Epidermal melanocyte (primary cell): ENCODE data around the gene HINFP.
"Not testable (repeated sequence)": the region's sequence is repeated elsewhere in the genome, so short reads cannot be mapped to it uniquely, and the experiment has no call there.

ENCODE experiments used
- DNase-seq: peaks from one replicate; pipeline ENCODE4 v3.0.0; 2011; ENCODE audit warnings: low spot score; ENCODE audit not compliant: insufficient read length

Gene HINFP

DNA sequence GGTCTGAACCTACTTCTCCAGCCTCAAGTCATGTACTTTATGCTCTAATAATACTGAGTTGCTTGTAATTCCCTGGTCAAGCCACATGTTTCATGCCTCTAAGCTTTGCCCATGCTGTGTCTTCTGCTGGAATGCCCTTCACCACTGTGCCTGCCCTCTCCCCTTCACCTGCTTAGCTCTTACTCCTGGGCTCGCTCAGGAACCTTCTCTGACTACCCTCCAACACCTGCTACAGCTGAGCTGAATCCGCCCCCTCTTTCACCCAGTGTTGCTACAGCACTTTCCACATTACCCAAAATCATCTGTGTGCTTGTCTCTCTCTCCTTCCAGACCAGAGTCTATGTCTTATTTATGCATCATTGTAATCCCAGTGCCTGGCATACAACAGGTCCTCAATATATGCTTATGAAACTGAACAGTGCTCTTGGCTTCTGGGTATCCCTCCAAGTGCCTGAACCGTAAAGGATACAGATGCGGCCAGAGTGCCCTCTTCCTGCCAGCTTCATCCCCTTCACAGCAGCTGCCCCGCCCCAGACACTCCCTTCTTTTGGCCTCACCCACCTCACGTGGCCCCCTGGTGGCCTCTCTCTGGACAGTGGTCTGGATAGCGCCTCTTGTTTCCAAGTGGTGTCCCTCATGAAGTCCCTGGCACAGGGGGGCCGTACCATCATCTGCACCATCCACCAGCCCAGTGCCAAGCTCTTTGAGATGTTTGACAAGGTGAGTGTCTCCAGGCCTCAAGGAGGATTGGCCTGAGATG, 34.5 kb downstream of the HINFP start:
- no peak for DNase-seq

DNA sequence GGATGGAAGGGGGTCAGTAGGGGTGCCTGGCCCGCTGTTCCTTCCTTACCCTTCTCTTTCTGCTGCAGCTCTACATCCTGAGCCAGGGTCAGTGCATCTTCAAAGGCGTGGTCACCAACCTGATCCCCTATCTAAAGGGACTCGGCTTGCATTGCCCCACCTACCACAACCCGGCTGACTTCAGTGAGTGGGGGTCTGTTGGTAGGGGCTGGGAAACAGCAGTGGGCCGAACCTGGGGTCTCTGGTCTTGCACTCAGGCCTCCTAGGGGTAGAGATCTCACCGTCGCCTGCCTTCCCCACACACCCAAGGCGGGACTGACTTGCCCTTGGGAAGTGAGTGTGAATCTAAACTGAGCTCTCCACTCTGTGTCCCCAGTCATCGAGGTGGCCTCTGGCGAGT, 35.1 kb downstream of the HINFP start:
- no peak for DNase-seq

DNA sequence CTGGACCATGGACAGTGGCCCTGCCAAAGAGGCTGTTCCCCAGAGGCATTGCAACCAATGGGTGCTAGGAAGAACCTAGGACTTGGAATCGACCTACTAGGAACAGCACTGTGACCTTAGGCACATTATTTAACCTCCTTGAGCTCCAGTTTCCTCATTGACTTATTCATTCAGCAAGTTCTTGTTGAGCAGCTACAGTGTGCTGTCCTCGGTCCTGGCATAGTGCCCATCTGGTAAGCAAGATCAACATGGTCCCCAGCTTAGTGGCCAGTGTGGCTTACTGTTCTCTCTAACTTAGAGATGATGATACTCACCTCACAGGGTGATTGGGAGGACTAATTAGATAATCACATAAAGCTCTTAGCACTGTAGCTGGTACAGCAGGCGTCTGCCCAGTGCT, 35.7 kb downstream of the HINFP start:
- DNase-seq: no peak

DNA sequence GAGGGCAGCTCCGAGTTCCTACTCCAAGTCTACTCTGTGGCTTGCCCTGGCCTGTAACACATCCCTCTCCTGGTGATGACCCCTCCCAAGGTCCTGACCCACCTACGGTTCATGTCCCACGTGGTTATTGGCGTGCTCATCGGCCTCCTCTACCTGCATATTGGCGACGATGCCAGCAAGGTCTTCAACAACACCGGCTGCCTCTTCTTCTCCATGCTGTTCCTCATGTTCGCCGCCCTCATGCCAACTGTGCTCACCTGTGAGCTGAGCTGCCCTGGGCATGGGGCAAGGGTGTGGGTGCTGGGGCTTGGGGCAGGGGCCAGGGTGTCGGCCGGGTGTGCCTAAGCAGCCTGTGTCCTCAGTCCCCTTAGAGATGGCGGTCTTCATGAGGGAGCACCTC, 37.1 kb downstream of the HINFP start:
- no peak for DNase-seq

DNA sequence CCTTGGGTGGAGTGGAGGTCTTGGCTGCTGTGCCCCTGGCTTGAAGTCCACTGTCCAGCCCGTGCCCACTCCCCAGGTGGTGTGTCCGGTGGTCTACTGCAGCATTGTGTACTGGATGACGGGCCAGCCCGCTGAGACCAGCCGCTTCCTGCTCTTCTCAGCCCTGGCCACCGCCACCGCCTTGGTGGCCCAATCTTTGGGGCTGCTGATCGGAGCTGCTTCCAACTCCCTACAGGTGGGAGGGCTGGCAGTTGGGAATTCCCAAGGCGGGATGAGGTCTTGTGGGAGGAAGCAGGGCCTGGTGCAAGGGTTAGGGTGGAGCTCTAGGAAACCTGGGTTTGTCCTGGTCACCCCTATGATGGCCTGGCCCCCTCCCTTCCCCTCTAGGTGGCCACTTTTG, 38.8 kb downstream of the HINFP start:
- no peak for DNase-seq

DNA sequence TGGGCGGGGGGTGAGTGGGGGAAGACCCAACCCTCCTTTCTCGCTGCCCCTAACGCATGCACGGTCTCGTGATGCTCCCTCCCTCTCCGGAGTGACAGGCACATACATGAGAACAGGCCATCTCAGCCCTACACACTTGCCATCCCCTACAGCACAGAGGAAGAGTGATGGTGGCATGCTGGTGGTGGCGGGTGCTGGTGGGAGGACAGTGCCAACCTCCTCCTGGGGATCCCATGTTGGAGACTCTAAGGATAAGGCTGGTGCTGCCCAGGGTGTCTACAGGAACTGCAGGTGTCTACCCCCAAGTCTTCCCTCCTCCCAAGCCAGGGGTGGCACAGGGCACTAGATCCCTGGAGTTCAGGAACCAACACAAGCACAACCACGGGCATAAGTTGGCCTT, 40.5 kb downstream of the HINFP start:
- no peak for DNase-seq

DNA sequence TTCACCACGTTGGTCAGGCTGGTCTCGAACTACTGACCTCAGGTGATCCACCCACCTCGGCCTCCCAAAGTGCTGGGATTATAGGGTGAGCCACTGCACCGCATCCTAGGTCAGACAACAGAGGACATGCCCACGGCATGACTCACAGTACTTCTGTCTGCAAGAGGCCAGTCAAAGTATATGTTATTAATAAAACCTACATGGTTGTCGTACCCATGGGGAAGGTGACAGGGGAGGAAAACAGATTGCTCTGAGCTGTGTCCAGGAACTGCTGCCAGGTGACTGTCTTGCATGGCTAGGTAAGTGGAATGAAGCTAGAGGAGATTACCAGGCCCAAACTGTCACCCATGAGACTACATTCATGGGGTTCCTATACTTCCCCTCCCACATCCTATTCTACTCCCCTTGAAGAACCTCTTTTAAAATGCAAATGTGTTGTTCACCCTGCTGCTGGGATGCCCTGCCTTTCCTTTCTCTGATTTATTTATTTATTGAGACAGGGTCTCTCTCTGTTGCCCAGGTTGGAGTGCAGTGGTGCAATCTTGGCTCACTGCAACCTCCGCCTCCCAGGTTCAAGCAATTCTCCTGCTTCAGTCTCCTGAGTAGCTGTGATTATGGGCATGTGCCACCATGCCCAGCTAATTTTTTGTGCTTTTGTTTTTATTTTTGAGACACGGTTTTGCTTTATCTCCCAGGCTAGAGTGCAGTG, 45.1 kb downstream of the HINFP start:
- no peak for DNase-seq

DNA sequence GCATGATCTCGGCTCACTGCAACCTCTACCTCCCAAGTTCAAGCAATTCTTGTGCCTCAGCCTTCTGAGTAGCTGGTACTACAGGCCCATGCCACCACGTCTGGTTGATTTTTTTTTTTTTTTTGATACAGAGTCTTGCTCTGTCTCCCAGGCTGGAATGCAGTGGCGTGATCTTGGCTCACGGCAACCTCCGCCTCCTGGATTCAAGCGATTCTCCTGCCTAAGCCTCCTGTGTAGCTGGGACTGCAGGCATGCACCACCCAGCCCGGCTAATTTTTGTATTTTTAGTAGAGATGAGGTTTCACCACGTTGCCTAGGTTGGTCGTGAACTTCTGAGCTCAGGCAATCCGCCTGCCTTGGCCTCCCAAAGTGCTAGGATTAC, 45.7 kb downstream of the HINFP start:
- DNase-seq: not testable (repeated sequence)

DNA sequence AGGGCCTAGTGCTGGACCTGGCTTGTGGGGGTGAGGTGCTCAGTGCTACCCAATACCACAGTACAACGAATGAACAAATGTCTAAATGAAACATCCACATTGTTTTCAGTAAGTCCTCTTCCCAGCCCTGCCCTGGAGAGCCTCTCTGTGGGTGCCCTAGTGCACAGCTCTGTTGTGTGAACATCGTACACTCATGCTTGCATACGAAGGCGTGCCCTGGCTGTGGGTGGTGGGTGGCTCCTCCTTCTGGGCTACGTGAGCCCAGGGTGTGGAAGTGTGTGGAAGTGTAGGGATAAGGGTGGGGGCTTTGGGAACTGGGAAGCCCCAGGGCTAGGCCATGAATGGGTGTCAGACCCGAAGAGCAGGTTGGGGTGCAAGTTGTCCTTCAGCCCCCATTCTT, 46.6 kb downstream of the HINFP start:
- DNase-seq: no peak

DNA sequence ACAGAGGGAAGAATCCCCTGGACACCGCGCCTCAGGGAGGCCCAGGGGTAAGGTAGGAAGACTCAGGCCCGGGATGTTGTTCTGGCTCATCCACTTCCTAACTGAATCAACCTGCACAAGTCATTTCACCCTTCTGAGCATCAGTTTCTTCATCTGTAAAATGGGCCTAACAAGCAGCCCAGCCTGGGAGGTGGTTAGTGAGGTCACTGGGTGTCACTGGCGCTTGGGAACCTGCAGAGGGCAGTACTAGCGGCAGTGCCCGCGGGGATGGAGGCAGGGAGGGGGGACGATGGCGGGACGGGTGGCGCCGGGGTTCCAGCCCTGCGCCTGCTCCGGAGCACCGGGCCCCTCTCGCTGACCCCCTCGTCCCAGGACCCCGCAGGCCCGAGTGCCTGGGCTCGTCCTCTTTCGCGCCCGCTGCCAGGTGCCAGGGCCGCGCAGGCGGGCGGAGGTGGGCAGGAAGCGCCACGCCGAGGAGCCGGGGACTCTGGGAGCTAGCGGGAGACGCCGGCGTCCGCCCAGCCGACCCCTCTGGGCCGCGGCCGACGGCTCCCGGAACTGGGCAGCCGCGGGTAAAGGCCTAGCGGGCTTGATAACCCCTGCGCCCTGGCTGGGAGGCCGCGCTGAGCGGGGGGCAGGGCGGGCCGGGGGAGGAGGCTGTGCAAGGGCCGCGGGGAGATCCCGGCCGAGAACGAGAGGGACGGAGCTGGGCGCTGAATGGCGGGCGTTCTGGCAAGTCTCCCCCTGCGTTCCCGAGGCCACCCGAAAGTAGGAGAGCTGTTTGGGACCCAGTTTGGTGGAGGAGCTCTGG, 47.3 kb downstream of the HINFP start, which contains the start of gene NLRX1:
TSS of gene NLRX1 (plus strand) at position 255 of the 811 bp plus-strand sequence. CDS start 2,679 bp downstream, outside the sequence.
- peak; percentile 97 for DNase-seq

DNA sequence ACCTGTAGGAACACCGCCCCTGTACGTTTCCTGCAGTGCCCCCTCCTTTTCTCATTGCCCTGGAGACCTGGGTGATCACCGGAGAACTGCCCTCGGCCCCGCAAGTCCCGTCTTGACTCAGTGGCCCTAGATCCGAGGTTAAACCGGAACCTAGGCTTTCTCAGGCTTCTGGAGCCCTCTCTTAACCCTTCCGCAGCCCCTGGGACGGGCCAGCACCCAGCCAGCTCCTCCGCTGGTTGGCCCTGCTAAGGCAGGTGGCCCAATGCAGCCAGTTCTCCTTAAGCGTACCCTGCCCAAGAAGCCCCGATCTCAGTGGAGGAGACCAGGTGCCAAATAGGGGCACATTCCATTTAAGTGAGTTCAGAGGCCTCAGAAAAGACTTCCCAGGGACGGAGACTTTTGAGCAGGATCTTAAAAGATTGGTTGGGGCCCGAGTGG, 47.9 kb downstream of the HINFP start:
- DNase-seq: peak; percentile 31

DNA sequence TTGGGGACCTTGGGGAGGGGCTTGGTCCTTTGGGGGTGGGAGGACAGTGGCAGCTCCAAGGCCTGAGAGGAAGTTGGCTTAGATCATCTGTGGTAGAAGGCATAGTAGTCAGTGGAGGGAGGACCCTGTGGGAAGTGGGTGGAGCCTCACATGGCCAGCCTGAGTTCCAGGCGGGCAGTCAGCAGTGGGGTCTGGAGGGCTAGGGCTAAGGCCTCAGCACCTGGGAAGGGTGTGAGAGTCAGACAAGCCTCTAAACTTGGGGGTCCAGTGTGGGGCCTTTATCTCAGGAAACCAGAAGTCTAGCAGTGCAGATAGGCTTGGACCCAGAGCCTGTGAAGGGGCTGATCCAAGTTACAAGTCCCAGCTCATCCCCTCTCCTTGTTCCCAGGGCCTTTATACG, 51.1 kb downstream of the HINFP start:
- DNase-seq: no peak

DNA sequence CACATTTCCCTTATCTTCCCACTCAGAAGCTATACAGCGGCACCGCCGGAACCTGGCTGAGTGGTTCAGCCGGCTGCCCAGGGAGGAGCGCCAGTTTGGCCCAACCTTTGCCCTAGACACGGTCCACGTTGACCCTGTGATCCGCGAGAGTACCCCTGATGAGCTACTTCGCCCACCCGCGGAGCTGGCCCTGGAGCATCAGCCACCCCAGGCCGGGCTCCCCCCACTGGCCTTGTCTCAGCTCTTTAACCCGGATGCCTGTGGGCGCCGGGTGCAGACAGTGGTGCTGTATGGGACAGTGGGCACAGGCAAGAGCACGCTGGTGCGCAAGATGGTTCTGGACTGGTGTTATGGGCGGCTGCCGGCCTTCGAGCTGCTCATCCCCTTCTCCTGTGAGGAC, 52.1 kb downstream of the HINFP start:
- no peak for DNase-seq

DNA sequence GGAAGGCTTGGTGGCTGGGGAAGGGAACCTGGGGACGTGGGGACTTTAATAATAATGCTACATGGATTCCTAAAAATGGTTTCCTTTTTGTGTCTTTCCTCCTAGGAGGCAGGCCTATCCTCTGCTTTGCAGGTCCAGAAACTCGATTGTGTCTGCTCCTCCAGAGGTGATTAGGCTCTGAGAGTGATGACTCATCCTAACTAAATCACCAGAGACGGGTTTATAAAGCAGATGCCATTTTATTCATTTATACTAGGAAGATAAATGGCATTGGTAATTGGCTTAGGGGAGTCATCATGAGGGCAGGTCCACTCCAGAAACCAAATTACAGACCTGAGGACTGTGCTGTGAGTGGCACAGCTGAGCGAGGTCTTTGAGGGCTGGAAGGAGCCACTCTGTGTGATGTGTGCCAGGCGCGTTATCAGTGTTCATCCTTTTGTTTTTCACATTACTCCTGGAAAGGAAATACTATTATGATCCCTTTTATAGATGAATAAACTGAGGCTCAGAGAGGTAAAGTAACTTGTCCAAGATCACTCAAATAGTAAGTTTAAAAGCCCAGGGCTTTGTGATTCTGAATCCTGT, 54.2 kb downstream of the HINFP start:
- no peak for DNase-seq

DNA sequence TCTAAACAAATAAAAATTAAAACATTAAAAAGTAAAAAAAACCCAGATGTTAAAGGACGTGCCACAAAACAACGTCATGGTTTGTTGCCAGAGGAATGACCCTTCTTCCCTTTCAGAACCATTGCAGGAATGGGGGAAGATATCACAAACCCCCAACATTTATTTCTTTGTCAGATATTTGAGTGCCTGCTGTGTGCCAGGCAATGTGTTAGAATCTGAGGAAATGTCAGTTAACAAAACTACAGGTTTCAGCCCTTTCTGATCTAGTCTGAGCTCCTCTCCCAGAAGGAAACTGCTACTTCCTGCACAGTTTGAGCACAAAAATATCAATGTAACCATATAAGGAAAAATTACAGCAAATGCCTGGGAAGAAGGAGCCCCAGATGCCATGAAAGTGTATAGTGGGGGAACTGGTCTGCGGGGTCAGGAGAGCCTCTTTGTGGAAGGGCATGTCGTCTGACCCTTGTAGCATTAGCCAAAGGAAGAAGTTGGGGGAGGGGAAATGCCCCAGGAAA, 56.8 kb downstream of the HINFP start:
- DNase-seq: no peak

DNA sequence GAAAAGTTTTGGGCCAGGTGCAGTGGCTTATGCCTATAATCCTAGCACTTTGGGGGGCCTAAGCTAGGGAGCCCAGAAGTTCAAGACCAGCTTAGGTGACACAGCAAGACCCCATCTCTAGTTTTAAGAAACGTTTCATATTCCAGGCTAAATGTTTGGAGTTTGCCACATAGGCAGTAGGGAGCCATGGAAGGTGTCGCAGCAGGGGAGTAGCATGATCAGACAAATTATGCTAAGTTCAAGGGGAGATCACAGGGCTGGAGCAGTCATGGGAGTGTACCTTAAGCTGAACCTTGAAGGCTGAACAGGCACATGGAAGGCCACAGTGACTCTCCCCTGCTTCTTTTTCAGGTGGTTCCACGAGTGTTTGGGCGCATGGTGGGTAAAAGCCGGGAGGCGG, 58.0 kb downstream of the HINFP start:
- DNase-seq: no peak

DNA sequence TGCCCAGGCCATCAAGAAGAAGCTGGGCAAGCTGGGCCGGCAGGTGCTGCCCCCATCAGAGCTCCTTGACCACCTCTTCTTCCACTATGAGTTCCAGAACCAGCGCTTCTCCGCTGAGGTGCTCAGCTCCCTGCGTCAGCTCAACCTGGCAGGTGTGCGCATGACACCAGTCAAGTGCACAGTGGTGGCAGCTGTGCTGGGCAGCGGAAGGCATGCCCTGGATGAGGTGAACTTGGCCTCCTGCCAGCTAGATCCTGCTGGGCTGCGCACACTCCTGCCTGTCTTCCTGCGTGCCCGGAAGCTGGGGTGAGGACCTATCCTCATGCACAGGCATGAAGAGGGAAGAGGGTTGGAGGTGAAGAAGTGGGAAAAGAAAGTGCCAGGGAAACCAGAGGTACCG, 58.6 kb downstream of the HINFP start:
- DNase-seq: no peak

DNA sequence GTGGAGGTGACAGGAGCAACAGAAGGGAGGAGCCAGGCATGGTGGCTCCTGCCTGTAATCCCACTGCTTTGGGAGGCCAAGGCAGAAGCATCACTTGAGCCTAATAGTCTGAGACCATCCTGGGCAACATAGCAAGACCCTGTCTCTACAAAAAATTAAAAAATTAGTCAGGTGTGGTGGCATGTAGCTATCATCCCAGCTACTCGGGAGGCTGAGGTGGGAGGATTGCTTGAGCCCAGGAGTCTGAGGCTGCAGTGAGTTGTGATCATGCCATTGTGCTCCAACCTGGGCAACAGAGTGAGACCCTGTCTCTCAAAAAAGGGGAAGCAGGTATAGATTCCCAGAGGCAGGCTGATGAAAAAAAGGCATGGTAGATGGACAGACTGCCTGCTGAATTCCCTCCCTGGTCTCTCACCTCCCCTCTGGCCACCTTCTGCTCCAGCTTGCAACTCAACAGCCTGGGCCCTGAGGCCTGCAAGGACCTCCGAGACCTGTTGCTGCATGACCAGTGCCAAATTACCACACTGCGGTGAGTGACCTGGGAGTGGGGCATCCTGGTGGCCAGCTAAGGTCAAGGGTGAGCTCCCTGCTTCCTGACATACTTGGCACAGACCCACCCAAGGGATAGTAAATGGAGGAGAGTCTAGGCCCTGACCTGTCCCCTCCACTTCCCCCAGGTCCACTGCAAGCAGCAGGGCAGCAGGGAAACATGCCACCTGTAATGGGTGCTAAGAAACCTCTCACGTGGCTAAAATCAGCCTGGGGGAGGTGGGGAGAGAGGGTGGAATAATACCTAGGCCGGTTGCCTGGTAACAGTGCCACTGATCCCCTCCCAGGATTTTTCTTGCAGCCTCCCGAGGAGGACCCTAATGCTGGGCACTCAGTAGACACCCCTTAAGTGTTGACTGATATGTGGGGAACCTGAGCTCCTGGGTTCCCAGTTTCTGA, 59.6 kb downstream of the HINFP start:
- DNase-seq: no peak

DNA sequence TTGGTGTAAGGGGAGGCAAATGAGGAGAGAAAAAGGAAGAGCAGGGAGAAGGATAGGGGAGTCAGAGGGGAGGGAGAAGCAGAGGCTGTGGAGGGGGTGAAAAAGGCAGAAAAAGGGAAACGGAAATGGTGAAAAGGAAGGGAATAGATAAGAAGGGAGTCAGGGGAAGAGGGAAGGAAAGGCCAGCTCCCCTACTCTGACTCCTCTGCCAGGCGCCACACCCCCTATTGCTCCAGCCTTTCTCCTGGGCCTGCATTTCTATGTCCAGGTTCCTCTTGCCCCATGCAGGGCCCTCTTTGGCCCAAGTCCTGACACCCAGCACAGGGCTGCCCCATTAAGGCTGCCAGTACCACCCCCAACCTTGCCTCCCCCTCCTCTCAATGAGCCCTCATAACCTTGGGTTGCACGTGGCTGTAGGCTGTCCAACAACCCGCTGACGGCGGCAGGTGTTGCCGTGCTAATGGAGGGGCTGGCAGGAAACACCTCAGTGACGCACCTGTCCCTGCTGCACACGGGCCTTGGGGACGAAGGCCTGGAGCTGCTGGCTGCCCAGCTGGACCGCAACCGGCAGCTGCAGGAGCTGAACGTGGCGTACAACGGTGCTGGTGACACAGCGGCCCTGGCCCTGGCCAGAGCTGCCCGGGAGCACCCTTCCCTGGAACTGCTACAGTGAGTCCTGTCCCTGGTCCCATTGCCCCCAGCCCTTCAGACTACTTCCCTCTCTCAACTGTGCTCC, 60.5 kb downstream of the HINFP start:
- peak; percentile 9 for DNase-seq

DNA sequence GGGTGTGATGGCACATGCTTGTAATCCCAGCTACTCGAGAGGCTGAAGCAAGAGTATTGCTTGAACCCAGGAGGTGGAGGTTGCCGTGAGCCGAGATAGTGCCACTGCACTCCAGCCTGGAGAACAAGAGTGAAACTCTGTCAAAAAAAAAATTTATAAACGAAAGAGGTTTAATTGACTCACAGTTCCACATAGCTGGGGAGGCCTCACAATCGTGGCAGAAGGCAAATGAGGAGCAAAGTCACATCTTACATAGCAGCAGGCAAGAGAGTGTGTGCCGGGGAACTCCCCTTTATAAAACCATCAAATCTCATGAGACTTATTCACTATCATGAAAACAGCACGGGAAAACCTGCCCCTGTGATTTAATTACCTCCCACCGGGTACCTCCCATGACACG, 63.0 kb downstream of the HINFP start:
- DNase-seq: not testable (repeated sequence)
